Trophoblast cell (in vitro differentiated cells and primary cell): ENCODE results near the gene LGR4.

Experiments used
- DNase-seq, 2 donors: peaks; one replicate each; pipeline ENCODE4 v3.0.0-alpha.2; 2016
- H2AFZ ChIP-seq: 2 replicates; pipeline ENCODE4 v1.6.1; 2013; ENCODE audit warnings: low read length, moderate library complexity, mild to moderate bottlenecking; ENCODE audit not compliant: insufficient read depth, poor library complexity
- H2AK5ac ChIP-seq: 2 replicates; pipeline ENCODE4 v1.6.1; 2013; ENCODE audit warnings: mild to moderate bottlenecking, low read length
- H2BK120ac ChIP-seq: 2 replicates; pipeline ENCODE4 v1.6.1; 2013; ENCODE audit warnings: low read length, mild to moderate bottlenecking, moderate library complexity; ENCODE audit not compliant: insufficient read depth, poor library complexity
- H2BK12ac ChIP-seq: 2 replicates; pipeline ENCODE4 v1.6.1; 2013; ENCODE audit warnings: mild to moderate bottlenecking, low read length, moderate library complexity
- H2BK5ac ChIP-seq: 2 replicates; pipeline ENCODE4 v1.6.1; 2013; ENCODE audit warnings: low read length, low read depth, moderate library complexity, mild to moderate bottlenecking; ENCODE audit not compliant: poor library complexity
- H3K14ac ChIP-seq: 2 replicates; pipeline ENCODE4 v1.6.1; 2013; ENCODE audit warnings: mild to moderate bottlenecking, low read length
- H3K18ac ChIP-seq: 2 replicates; pipeline ENCODE4 v1.6.1; 2013; ENCODE audit warnings: mild to moderate bottlenecking, low read length
- H3K23ac ChIP-seq: 2 replicates; pipeline ENCODE4 v1.6.1; 2013; ENCODE audit warnings: low read length
- H3K27ac ChIP-seq: 2 replicates; pipeline ENCODE4 v1.5.1; 2013; ENCODE audit warnings: low read depth, mild to moderate bottlenecking, inconsistent platforms, low read length, moderate library complexity
- H3K27me3 ChIP-seq: 2 replicates; pipeline ENCODE4 v1.6.1; 2013; ENCODE audit warnings: inconsistent platforms, mild to moderate bottlenecking, low read length, moderate library complexity; ENCODE audit not compliant: insufficient read depth
- H3K36me3 ChIP-seq, 2 experiments: 1 replicate in 1 of 2; 2 replicates in 1 of 2; pipeline ENCODE4 v1.6.1; 2013; ENCODE audit warnings: low read length in 2 of 2, mild to moderate bottlenecking in 2 of 2, moderate library complexity in 1 of 2; ENCODE audit not compliant: insufficient read depth in 2 of 2, control insufficient read depth in 1 of 2
- H3K4ac ChIP-seq: 2 replicates; pipeline ENCODE4 v1.6.1; 2013; ENCODE audit warnings: low read depth, mild to moderate bottlenecking, low read length, moderate library complexity
- H3K4me1 ChIP-seq, 2 experiments: 1 replicate in 1 of 2; 2 replicates in 1 of 2; pipeline ENCODE4 v1.6.1; 2013; ENCODE audit warnings: low read length in 2 of 2, mild to moderate bottlenecking in 2 of 2, moderate library complexity in 1 of 2; ENCODE audit not compliant: insufficient read depth in 2 of 2, control insufficient read depth in 1 of 2
- H3K4me2 ChIP-seq: 2 replicates; pipeline ENCODE4 v1.6.1; 2013; ENCODE audit warnings: inconsistent platforms, mild to moderate bottlenecking, low read length, moderate library complexity
- H3K4me3 ChIP-seq: 2 replicates; pipeline ENCODE4 v1.5.1; 2013; ENCODE audit warnings: mild to moderate bottlenecking, low read depth, low read length, inconsistent platforms
- H3K79me1 ChIP-seq: one replicate; pipeline ENCODE4 v1.6.1; 2013; ENCODE audit warnings: low read length
- H3K79me2 ChIP-seq: 2 replicates; pipeline ENCODE4 v1.6.1; 2013; ENCODE audit warnings: low read length, mild to moderate bottlenecking; ENCODE audit not compliant: control insufficient read depth, insufficient read depth, poor library complexity
- H3K9ac ChIP-seq: 2 replicates; pipeline ENCODE4 v1.6.1; 2013; ENCODE audit warnings: mild to moderate bottlenecking, low read length
- H3K9me3 ChIP-seq: 2 replicates; pipeline ENCODE4 v1.6.1; 2013; ENCODE audit warnings: low read depth, mild to moderate bottlenecking, control low read depth, inconsistent platforms, low read length; ENCODE audit not compliant: insufficient read depth
- H4K12ac ChIP-seq: 2 replicates; pipeline ENCODE4 v1.6.1; 2013; ENCODE audit warnings: low read depth, mild to moderate bottlenecking, low read length, moderate library complexity
- H4K8ac ChIP-seq: 2 replicates; pipeline ENCODE4 v1.6.1; 2013; ENCODE audit warnings: low read depth, mild to moderate bottlenecking, low read length, moderate library complexity
- H4K91ac ChIP-seq: one replicate; pipeline ENCODE4 v1.6.1; 2013; ENCODE audit warnings: low read depth, mild to moderate bottlenecking, low read length, moderate library complexity
- WGBS: extraction: QIAGEN DNeasy Blood & Tissue Kit; methylation state at CpG from one replicate; pipeline ENCODE4 v1.1.7; 2013; ENCODE audit warnings: missing lambda C conversion rate; ENCODE audit not compliant: insufficient read length, insufficient coverage; ENCODE audit errors: extremely low coverage; 5-methylcytosine and 5-hydroxymethylcytosine counted together

Gene LGR4

GRCh38 chr11:27397624-27398399, 74.8 kb downstream of the LGR4 start:
- H2AK5ac ChIP-seq, result no peak overlapping the region
- H4K12ac ChIP-seq, result no peak overlapping the region
- H2BK5ac ChIP-seq, result no peak overlapping the region
- peaks cover 2% of the 10 kb centered on the region for H3K79me2 ChIP-seq
- no peaks in the 10 kb centered on the region for H3K36me3 ChIP-seq
- H4K91ac ChIP-seq, result no peak overlapping the region
- no peak overlapping the region for H3K4me3 ChIP-seq
- H4K8ac ChIP-seq, result no peak overlapping the region
- H3K27me3 ChIP-seq, result no peaks in the 10 kb centered on the region
- H3K14ac ChIP-seq, result no peak overlapping the region
- H3K23ac ChIP-seq, result no peak overlapping the region
- no peak overlapping the region for H3K4me2 ChIP-seq
- H3K9me3 ChIP-seq, result no peaks in the 10 kb centered on the region
- no peak overlapping the region for H3K9ac ChIP-seq
- H3K4me1 ChIP-seq, result peaks cover 20 to 24% of the 10 kb centered on the region in 2 experiments
- no CpG with 5 or more reads among the region's 9 CpGs for WGBS
- H3K79me1 ChIP-seq, result peaks cover 4% of the 10 kb centered on the region
- no peak overlapping the region for H2BK120ac ChIP-seq
- no peak overlapping the region for H2AFZ ChIP-seq
- peak in 1 of 2 donors; percentile 45 for DNase-seq
- no peak overlapping the region for H2BK12ac ChIP-seq
- no peak overlapping the region for H3K27ac ChIP-seq
- no peak overlapping the region for H3K18ac ChIP-seq
- H3K4ac ChIP-seq, result no peak overlapping the region

DNA sequence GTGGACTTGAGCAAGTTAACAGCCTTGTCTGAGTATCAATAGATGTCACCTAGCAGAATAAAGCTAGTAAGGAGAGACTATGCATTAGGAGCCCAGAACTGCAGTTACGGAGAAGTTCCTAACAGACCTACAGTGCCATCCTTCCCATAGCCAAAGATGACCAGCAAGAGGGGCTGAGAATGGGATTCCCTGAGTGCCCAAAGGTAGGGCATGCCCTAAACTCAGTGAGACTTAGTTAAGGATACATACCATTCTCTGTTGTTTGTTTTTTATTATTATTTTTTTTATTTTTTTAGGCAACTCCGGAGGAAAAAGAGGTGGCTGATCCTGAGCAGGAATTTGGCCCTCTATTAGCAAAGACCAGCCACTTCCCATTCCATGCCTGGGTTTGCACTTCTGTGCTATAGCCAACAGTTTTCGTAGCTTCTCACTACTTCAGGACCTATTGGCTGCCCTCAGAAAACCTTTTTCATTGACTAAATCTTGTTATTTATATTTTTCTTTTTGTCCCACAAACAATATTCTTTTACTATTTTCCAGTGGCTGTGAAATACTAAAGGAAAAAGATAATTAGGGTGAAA, 76.2 kb downstream of the LGR4 start:
- WGBS, result no CpG with 5 or more reads among the region's 3 CpGs
- H2AFZ ChIP-seq, result no peak overlapping the region
- H3K79me2 ChIP-seq, result peaks cover 2% of the 10 kb centered on the region

GRCh38 chr11:27395556-27396258, 76.9 kb downstream of the LGR4 start:
- no peaks in the 10 kb centered on the region for H3K27me3 ChIP-seq
- H3K79me2 ChIP-seq, result peaks cover 2% of the 10 kb centered on the region
- H3K27ac ChIP-seq, result no peak overlapping the region
- no peak overlapping the region for H3K9ac ChIP-seq
- no peak overlapping the region for H2AFZ ChIP-seq
- H3K18ac ChIP-seq, result no peak overlapping the region
- H3K9me3 ChIP-seq, result no peaks in the 10 kb centered on the region
- H3K4me2 ChIP-seq, result peak overlapping the region; percentile 24
- H3K23ac ChIP-seq, result no peak overlapping the region
- no peak overlapping the region for H4K8ac ChIP-seq
- no peak overlapping the region for H3K4ac ChIP-seq
- H4K12ac ChIP-seq, result no peak overlapping the region
- no peak overlapping the region for H2BK5ac ChIP-seq
- peak overlapping the region; percentile 68 for H3K14ac ChIP-seq
- peaks cover 16 to 26% of the 10 kb centered on the region in 2 experiments for H3K4me1 ChIP-seq
- no peak overlapping the region for H2BK120ac ChIP-seq
- no peak overlapping the region for H3K4me3 ChIP-seq
- H4K91ac ChIP-seq, result no peak overlapping the region
- H3K79me1 ChIP-seq, result peaks cover 5% of the 10 kb centered on the region
- H3K36me3 ChIP-seq, result no peaks in the 10 kb centered on the region
- no CpG with 5 or more reads among the region's 7 CpGs for WGBS
- DNase-seq, result peak; percentile 62 to 84
- H2AK5ac ChIP-seq, result no peak overlapping the region
- no peak overlapping the region for H2BK12ac ChIP-seq

More for the DNA sequence above, 76.2 kb downstream of the LGR4 start:
- H4K12ac ChIP-seq, result no peak overlapping the region
- no peak overlapping the region for H3K9ac ChIP-seq
- H2AK5ac ChIP-seq, result no peak overlapping the region
- no peak overlapping the region for H3K4me2 ChIP-seq
- H3K4ac ChIP-seq, result no peak overlapping the region
- no peak overlapping the region for H2BK120ac ChIP-seq
- H3K23ac ChIP-seq, result no peak overlapping the region
- no peaks in the 10 kb centered on the region for H3K36me3 ChIP-seq
- peaks cover 5% of the 10 kb centered on the region for H3K79me1 ChIP-seq
- H3K18ac ChIP-seq, result no peak overlapping the region
- H2BK5ac ChIP-seq, result no peak overlapping the region
- peaks cover 16 to 26% of the 10 kb centered on the region in 2 experiments for H3K4me1 ChIP-seq
- no peaks in the 10 kb centered on the region for H3K9me3 ChIP-seq
- no peak overlapping the region for H4K8ac ChIP-seq
- H3K14ac ChIP-seq, result no peak overlapping the region
- no peak overlapping the region for H3K27ac ChIP-seq
- H4K91ac ChIP-seq, result no peak overlapping the region
- DNase-seq, result no peak
- H2BK12ac ChIP-seq, result no peak overlapping the region
- H3K27me3 ChIP-seq, result no peaks in the 10 kb centered on the region
- H3K4me3 ChIP-seq, result no peak overlapping the region

DNA sequence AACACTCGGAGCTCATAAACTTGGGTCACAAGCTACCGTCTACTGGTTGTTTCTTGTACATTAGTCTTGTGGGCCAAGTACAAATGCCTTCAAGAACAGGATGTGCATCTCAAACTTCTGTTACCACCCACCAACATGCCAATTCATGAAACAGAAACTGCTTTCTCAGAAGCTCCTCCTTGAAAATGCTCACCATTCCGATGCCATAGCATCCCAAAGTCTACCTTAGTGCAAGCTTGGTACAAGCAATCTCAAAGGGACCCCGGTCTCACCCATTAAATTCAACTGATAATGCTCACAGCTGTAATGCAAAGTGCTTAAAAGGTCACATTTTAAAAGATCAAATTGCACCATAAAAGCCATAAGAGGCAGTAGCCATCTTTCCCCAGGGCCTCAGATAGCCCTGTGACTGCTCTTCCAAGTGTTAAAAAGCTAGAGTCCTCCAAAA, 77.8 kb downstream of the LGR4 start:
- no peaks in the 10 kb centered on the region for H3K9me3 ChIP-seq
- peak overlapping the region; percentile 45 for H2BK12ac ChIP-seq
- no peak overlapping the region for H4K8ac ChIP-seq
- WGBS, result no CpG with 5 or more reads among the region's 4 CpGs
- H4K12ac ChIP-seq, result no peak overlapping the region
- H3K27me3 ChIP-seq, result no peaks in the 10 kb centered on the region
- peak overlapping the region; percentile 52 for H3K18ac ChIP-seq
- no peak overlapping the region for H3K23ac ChIP-seq
- H3K79me1 ChIP-seq, result peaks cover 5% of the 10 kb centered on the region
- H3K4me2 ChIP-seq, result no peak overlapping the region
- no peak overlapping the region for H3K27ac ChIP-seq
- H3K4me3 ChIP-seq, result no peak overlapping the region
- H3K14ac ChIP-seq, result peak overlapping the region; percentile 69
- H2BK5ac ChIP-seq, result no peak overlapping the region
- no peak for DNase-seq
- H2AK5ac ChIP-seq, result no peak overlapping the region
- no peak overlapping the region for H3K4ac ChIP-seq
- peaks cover 16 to 26% of the 10 kb centered on the region in 2 experiments for H3K4me1 ChIP-seq
- H4K91ac ChIP-seq, result no peak overlapping the region
- H2BK120ac ChIP-seq, result peak overlapping the region; percentile 11
- H3K9ac ChIP-seq, result no peak overlapping the region
- no peaks in the 10 kb centered on the region for H3K36me3 ChIP-seq
- no peak overlapping the region for H2AFZ ChIP-seq
- H3K79me2 ChIP-seq, result peaks cover 2% of the 10 kb centered on the region
